Activated CD8-positive, alpha-beta T cell treated with anti-CD3 and anti-CD28 coated beads for 36 hours (primary cell): ENCODE results near the gene PRKACB. TPM values are rescaled to one million over a fixed set of nuclear protein-coding genes. Genes with fewer than 3 reads are reported as not detected.

Source experiments
- ATAC-seq: fragments of 200-7000 bp; cut with Tn5 transposase; one replicate; pipeline ENCODE4 v1.10.0; 2021; ENCODE audit warnings: mild to moderate bottlenecking, moderate library complexity
- CTCF ChIA-PET: fragments of 350-600 bp; sonication (Branson Sonifier 250); formaldehyde crosslinking; loops from one replicate; lab custom pipeline; 2021; ENCODE audit warnings: antibody characterized with exemption; lab: Charles Lee
- POLR2A ChIA-PET: fragments of 350-600 bp; sonication (Branson Sonifier 250); formaldehyde crosslinking; loops from one replicate; lab custom pipeline; 2021; ENCODE audit warnings: antibody characterized with exemption; lab: Charles Lee
- DNase-seq: peaks from one replicate; pipeline ENCODE4 v3.0.0-alpha.2; 2020
- H3K27ac Mint-ChIP-seq: one replicate; pipeline ENCODE4 v1.8.0; 2021; ENCODE audit warnings: mild to moderate bottlenecking, mixed read lengths
- H3K27me3 Mint-ChIP-seq: one replicate; pipeline ENCODE4 v1.8.0; 2021; ENCODE audit warnings: mixed read lengths
- H3K36me3 Mint-ChIP-seq: one replicate; pipeline ENCODE4 v1.8.0; 2021; ENCODE audit warnings: low read depth, mixed read lengths
- H3K4me1 Mint-ChIP-seq: one replicate; pipeline ENCODE4 v1.8.0; 2021; ENCODE audit warnings: low read depth, mixed read lengths
- H3K4me3 Mint-ChIP-seq: one replicate; pipeline ENCODE4 v1.8.0; 2021; ENCODE audit warnings: mild to moderate bottlenecking, moderate library complexity, mixed read lengths
- H3K9me3 Mint-ChIP-seq: one replicate; pipeline ENCODE4 v1.8.0; 2021; ENCODE audit warnings: mixed read lengths
- intact Hi-C: fragments of 100-400 bp; cut with micrococcal nuclease; formaldehyde crosslinking; loops from one replicate; pipeline ENCODE4 v1.10.0; 2022
- total RNA-seq, 2 experiments: library from RNA; stranded (reverse); gene quantifications; one replicate each; pipeline ENCODE4 v1.2.3, GENCODE V29; 2021
- TF ChIP-seq, protein P1 (sequence below): fragments of 200-600 bp; IDR thresholded peaks from one replicate; pipeline ENCODE4 v1.8.0; 2022; ENCODE audit warnings: antibody characterized with exemption, mild to moderate bottlenecking

PRKACB gene
- 10 to 100 TPM; 39.9 to 44.7 TPM for total RNA-seq

DNA sequence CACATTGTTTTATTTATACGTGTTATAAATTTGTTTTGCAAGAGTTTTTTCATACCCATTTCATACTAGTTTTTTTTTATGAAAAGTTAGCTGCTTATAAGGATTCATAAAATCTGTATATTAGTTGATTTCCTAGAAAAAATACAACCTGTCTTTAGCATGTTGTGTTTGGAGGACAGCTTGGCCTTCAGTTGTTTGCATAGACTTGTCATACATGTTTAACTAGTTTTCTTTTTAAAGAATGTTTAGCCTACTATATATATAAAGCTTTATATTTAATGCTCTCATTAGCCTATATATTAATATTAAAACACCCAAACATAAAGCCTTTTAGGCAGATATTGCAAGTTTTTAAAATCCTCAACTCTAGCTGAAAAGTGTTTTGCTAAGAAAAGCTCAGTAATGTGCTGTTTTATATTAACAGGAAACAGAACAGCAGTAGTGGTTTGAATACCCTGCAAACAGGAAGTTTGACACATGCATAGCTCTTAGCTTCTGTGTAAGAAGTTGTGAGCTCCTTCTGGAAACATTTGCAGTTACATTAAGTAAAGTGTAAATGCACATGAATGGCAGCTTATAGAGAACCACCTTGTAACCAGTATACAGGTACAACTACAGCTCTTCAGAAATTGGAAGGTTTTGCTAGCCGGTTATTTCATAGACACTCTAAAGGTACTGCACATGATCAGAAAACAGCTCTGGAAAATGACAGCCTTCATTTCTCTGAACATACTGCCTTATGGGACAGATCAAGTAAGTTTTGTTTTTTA, at the start of gene PRKACB:
Gene PRKACB, plus strand, starts transcription at position 476 of the 770 bp plus-strand sequence. Its CDS starts 91 bp downstream, at position 567.
- CTCF ChIA-PET, result interaction anchor here (0.6 to 9.4 kb wide), 14 partner anchors 9 to 725 kb away, joined by 3 to 157 read pairs (median 4); partner anchors contain the start of gene SAMD13
- no peaks in the 10 kb centered on the region for H3K9me3 Mint-ChIP-seq
- ATAC-seq, result peak; percentile 89
- no peak for DNase-seq
- H3K27ac Mint-ChIP-seq, result peak within 1 kb of the TSS; percentile 99
- POLR2A ChIA-PET, result interaction anchor here (0.6 to 3.1 kb wide), 8 partner anchors 20 to 476 kb away, joined by 3 to 15 read pairs (median 4); partner anchors contain the start of genes CTBS, GNG5, SAMD13 and SPATA1
- H3K27me3 Mint-ChIP-seq, result no peaks in the 10 kb centered on the region
- peak within 1 kb of the TSS; percentile 83 for H3K4me3 Mint-ChIP-seq
- TF ChIP-seq, protein P1, sequence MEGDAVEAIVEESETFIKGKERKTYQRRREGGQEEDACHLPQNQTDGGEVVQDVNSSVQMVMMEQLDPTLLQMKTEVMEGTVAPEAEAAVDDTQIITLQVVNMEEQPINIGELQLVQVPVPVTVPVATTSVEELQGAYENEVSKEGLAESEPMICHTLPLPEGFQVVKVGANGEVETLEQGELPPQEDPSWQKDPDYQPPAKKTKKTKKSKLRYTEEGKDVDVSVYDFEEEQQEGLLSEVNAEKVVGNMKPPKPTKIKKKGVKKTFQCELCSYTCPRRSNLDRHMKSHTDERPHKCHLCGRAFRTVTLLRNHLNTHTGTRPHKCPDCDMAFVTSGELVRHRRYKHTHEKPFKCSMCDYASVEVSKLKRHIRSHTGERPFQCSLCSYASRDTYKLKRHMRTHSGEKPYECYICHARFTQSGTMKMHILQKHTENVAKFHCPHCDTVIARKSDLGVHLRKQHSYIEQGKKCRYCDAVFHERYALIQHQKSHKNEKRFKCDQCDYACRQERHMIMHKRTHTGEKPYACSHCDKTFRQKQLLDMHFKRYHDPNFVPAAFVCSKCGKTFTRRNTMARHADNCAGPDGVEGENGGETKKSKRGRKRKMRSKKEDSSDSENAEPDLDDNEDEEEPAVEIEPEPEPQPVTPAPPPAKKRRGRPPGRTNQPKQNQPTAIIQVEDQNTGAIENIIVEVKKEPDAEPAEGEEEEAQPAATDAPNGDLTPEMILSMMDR, result no peak
- intact Hi-C loops, result loop anchor here (5.0 kb wide), 2 partner anchors 473 to 608 kb away; no protein-coding TSS in a partner anchor
- H3K36me3 Mint-ChIP-seq, result peaks cover 2% of the 10 kb centered on the region
- peaks cover 30% of the 10 kb centered on the region for H3K4me1 Mint-ChIP-seq

DNA sequence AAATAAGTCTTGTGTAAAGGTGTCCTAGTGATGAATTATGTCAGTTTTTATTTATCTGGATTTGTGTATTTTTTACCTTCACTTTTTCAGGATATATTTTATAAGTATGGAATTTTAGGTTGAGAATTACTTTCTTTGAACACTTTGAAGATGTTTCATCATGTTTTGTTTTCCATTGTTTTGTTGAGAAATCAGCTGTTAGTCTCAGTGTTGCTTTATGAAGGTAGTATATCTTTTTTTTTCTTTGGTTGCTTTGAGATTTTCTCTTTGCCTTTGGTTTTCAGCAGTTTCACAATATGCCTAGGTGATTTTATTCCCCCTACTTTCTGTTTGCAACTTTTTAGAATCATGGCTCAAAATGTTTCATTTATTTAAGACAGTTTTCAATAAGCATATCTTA, 48.8 kb upstream of the PRKACB start:
- CTCF ChIA-PET, result no interaction called here
- no peak overlapping the region for H3K27ac Mint-ChIP-seq
- no peak overlapping the region for H3K4me3 Mint-ChIP-seq
- peaks cover 2% of the 10 kb centered on the region for H3K9me3 Mint-ChIP-seq
- intact Hi-C loops, result no loop called here
- TF ChIP-seq, protein P1, result no peak
- peaks cover 13% of the 10 kb centered on the region for H3K4me1 Mint-ChIP-seq
- H3K36me3 Mint-ChIP-seq, result peaks cover 4% of the 10 kb centered on the region
- POLR2A ChIA-PET, result no interaction called here
- H3K27me3 Mint-ChIP-seq, result no peaks in the 10 kb centered on the region
- ATAC-seq, result no peak
- DNase-seq, result no peak

DNA sequence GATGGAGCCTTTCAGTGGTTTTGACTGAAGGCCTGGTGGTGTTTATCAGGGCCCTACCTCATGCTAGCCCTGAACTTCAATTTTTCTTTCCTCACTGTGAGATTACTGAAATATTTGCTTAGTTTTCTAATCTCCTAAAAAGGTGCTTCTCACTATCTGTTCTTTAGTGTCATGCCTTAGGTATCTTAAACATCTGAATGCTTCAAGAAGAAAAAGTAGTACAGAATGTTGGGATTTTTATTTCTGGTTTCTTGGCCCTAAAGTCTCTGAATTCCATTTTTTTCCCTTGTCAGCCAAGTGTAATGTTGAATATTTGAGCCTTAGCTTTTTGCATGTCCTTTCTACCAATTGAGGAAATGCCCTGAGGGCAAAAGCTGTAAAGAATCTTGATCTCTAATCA, 47.9 kb upstream of the PRKACB start:
- peaks cover 2% of the 10 kb centered on the region for H3K9me3 Mint-ChIP-seq
- H3K27me3 Mint-ChIP-seq, result no peaks in the 10 kb centered on the region
- H3K36me3 Mint-ChIP-seq, result peaks cover 4% of the 10 kb centered on the region
- ATAC-seq (no peak), DNase-seq (no peak)
- H3K27ac Mint-ChIP-seq, result no peak overlapping the region
- CTCF ChIA-PET, result no interaction called here
- peaks cover 10% of the 10 kb centered on the region for H3K4me1 Mint-ChIP-seq
- intact Hi-C loops, result no loop called here
- POLR2A ChIA-PET, result no interaction called here
- TF ChIP-seq, protein P1, result no peak
- H3K4me3 Mint-ChIP-seq, result no peak overlapping the region

DNA sequence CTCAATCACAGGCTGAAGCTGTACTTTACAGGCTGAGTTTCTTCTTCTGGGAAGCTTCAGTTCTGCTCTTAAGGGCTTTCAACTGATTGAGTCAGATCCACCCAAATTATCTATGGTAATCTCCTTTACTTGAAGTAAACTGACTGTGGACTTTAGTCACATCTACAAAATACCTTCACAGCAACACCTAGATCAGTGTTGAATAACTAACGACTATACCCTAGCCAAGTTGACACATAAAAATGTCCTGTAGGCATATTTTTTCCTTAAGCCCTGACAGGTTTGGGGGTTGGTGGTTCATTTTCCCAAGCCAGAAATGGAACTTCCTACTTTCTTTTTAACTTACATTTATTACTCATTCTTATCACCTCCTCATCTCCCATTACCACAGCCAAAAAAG, 42.9 kb upstream of the PRKACB start:
- H3K27ac Mint-ChIP-seq, result no peak overlapping the region
- no peaks in the 10 kb centered on the region for H3K36me3 Mint-ChIP-seq
- no peak overlapping the region for H3K4me3 Mint-ChIP-seq
- ChIA-PET POLR2A (no interaction called here), CTCF (no interaction called here)
- H3K4me1 Mint-ChIP-seq, result peaks cover 9% of the 10 kb centered on the region
- ATAC-seq, result no peak
- TF ChIP-seq, protein P1, result no peak
- intact Hi-C loops, result no loop called here
- no peaks in the 10 kb centered on the region for H3K27me3 Mint-ChIP-seq
- H3K9me3 Mint-ChIP-seq, result no peaks in the 10 kb centered on the region
- DNase-seq, result no peak
